ENCODE results near the gene KCNJ4. TPM values are rescaled to one million over a fixed set of nuclear protein-coding genes. Genes with fewer than 3 reads are reported as not detected.

Gene KCNJ4
- total RNA-seq, 1 donor from 2014 or later, result 0.82 TPM

- H3K36me3 Mint-ChIP-seq, result no peaks in the 10 kb centered on the region
- H2AFZ ChIP-seq (replicated peaks), result peak overlapping the region; percentile 60
- H3F3A ChIP-seq (ENCODE audit: low read depth), result peaks cover 39% of the 10 kb centered on the region
- DNase-seq (ENCODE audit: low spot score), result no peak
- H3K27ac Mint-ChIP-seq, result peak overlapping the region; percentile 98
- peaks cover 62% of the 10 kb centered on the region for H3K4me1 Mint-ChIP-seq
- H3K27ac ChIP-seq, result no peak overlapping the region
- no peaks in the 10 kb centered on the region for H3K9me3 Mint-ChIP-seq
- H3K27me3 Mint-ChIP-seq (ENCODE audit: insufficient read depth, low read depth), result peaks cover 35% of the 10 kb centered on the region
- no peaks in the 10 kb centered on the region for H4K20me1 ChIP-seq (ENCODE audit: low read depth)
- no peaks in the 10 kb centered on the region for H3K9me3 ChIP-seq (ENCODE audit: low read depth)
- H3K9ac ChIP-seq, result no peak overlapping the region
- no peak for TF ChIP-seq EZH2phosphoT487 (IDR thresholded peaks at IDR 0.05)
- no peak for TF ChIP-seq EZH2 (IDR thresholded peaks at IDR 0.05)
- no peak for TF ChIP-seq CTCF (IDR thresholded peaks at IDR 0.05)
- peaks cover 17% of the 10 kb centered on the region for H3K4me1 ChIP-seq
- peak overlapping the region; percentile 74 for H3K4me2 ChIP-seq
- H3K79me2 ChIP-seq (ENCODE audit: low read depth), result no peaks in the 10 kb centered on the region
- peak overlapping the region; percentile 5 for H3K4me3 ChIP-seq
- no peaks in the 10 kb centered on the region for H3K36me3 ChIP-seq
- H3K4me3 Mint-ChIP-seq, result peak overlapping the region; percentile 79
- peaks cover 93% of the 10 kb centered on the region for H3K27me3 ChIP-seq
These were observed 6.0 kb upstream of the KCNJ4 start for GRCh38 chr22:38461057-38461413.

GRCh38 chr22:38460426-38460840 is 5.4 kb upstream of the KCNJ4 start:
- no peak overlapping the region for H3K9ac ChIP-seq

GRCh38 chr22:38456841-38457699 is 2.1 kb upstream of the KCNJ4 start:
- Histone ChIP-seq H2AFZ (replicated peaks) (no peak overlapping the region), H3K4me3 (no peak overlapping the region), H3K9ac (no peak overlapping the region), H3K27me3 (peaks cover 97% of the 10 kb centered on the region), H3K9me3 (ENCODE audit: low read depth) (no peaks in the 10 kb centered on the region), H3K27ac (no peak overlapping the region), H3F3A (ENCODE audit: low read depth) (peaks cover 34% of the 10 kb centered on the region), H3K36me3 (no peaks in the 10 kb centered on the region), H3K4me2 (no peak overlapping the region), H4K20me1 (ENCODE audit: low read depth) (peaks cover 17% of the 10 kb centered on the region), H3K4me1 (peaks cover 18% of the 10 kb centered on the region), H3K79me2 (ENCODE audit: low read depth) (no peaks in the 10 kb centered on the region)
- DNase-seq (ENCODE audit: low spot score), result no peak
- peaks cover 35% of the 10 kb centered on the region for H3K27me3 Mint-ChIP-seq (ENCODE audit: insufficient read depth, low read depth)
- H3K36me3 Mint-ChIP-seq, result no peaks in the 10 kb centered on the region
- peak overlapping the region; percentile 86 for H3K4me3 Mint-ChIP-seq
- peaks cover 58% of the 10 kb centered on the region for H3K4me1 Mint-ChIP-seq
- H3K27ac Mint-ChIP-seq, result peak overlapping the region; percentile 50
- H3K9me3 Mint-ChIP-seq, result no peaks in the 10 kb centered on the region
- no peak for TF ChIP-seq EZH2phosphoT487 (IDR thresholded peaks at IDR 0.05)
- no peak for TF ChIP-seq CTCF (IDR thresholded peaks at IDR 0.05)
- no peak for TF ChIP-seq EZH2 (IDR thresholded peaks at IDR 0.05)

More at GRCh38 chr22:38460426-38460840, 5.4 kb upstream of the KCNJ4 start:
- Mint-ChIP-seq H3K9me3 (no peaks in the 10 kb centered on the region), H3K36me3 (no peaks in the 10 kb centered on the region), H3K27ac (peak overlapping the region; percentile 98), H3K4me1 (peaks cover 62% of the 10 kb centered on the region), H3K4me3 (peak overlapping the region; percentile 79), H3K27me3 (ENCODE audit: insufficient read depth, low read depth) (peaks cover 34% of the 10 kb centered on the region)
- TF ChIP-seq EZH2phosphoT487 (IDR thresholded peaks at IDR 0.05) (no peak), EZH2 (IDR thresholded peaks at IDR 0.05) (no peak)
- no peak overlapping the region for H3K27ac ChIP-seq
- DNase-seq (ENCODE audit: low spot score), result no peak
- peaks cover 17% of the 10 kb centered on the region for H3K4me1 ChIP-seq
- H4K20me1 ChIP-seq (ENCODE audit: low read depth), result no peaks in the 10 kb centered on the region
- no peak overlapping the region for H3K4me3 ChIP-seq
- H3K4me2 ChIP-seq, result no peak overlapping the region
- no peak overlapping the region for H2AFZ ChIP-seq (replicated peaks)
- H3K79me2 ChIP-seq (ENCODE audit: low read depth), result no peaks in the 10 kb centered on the region
- peaks cover 93% of the 10 kb centered on the region for H3K27me3 ChIP-seq
- H3K36me3 ChIP-seq, result no peaks in the 10 kb centered on the region
- no peaks in the 10 kb centered on the region for H3K9me3 ChIP-seq (ENCODE audit: low read depth)
- H3F3A ChIP-seq (ENCODE audit: low read depth), result peaks cover 38% of the 10 kb centered on the region

All from neural progenitor cell (in vitro differentiated cells).